Esophagus muscularis mucosa (tissue), 4 donors: ENCODE data around the gene GPT2. TPM values are rescaled to one million over a fixed set of nuclear protein-coding genes. Genes with fewer than 3 reads are reported as not detected.

Source experiments
- DNase-seq: peaks from one replicate; pipeline ENCODE4 v3.0.0-alpha.2; 2017; ENCODE audit errors: extremely low spot score
- H3K27ac ChIP-seq, 4 donors: fragments of 200-600 bp; sonication (generic); replicated peaks in 1 of 4; 1 replicate in 3 of 4; 2 replicates in 1 of 4; pipeline ENCODE4 v1.5.1; 2016 to 2019; ENCODE audit warnings: mild to moderate bottlenecking in 1 of 4
- H3K27me3 ChIP-seq, 4 donors: fragments of 200-600 bp; sonication (generic); one replicate each; pipeline versions ENCODE4 v1.5.1 to v1.6.0; 2016 to 2019
- H3K36me3 ChIP-seq, 4 donors: fragments of 200-600 bp; sonication (generic); one replicate each; pipeline ENCODE4 v1.5.1; 2016 to 2019
- H3K4me1 ChIP-seq, 4 donors: fragments of 200-600 bp; sonication (generic); one replicate each; pipeline ENCODE4 v1.5.1; 2016 to 2019
- H3K4me3 ChIP-seq, 4 donors: fragments of 200-600 bp; sonication (generic); 1 replicate in 2 of 4; 2 replicates in 2 of 4; pipeline ENCODE4 v1.5.1; 2016 to 2019; ENCODE audit warnings: mild to moderate bottlenecking in 4 of 4, moderate library complexity in 1 of 4
- H3K9me3 ChIP-seq, 4 donors: fragments of 200-600 bp; sonication (generic); 1 replicate in 3 of 4; 2 replicates in 1 of 4; pipeline ENCODE4 v1.5.1; 2016 to 2019
- CTCF ChIP-seq, 3 experiments: fragments of 200-600 bp in 2 of 3; fragments of 450-650 bp in 1 of 3; sonication (generic) in 2 of 3; IDR thresholded peaks; one replicate each; pipeline ENCODE4 v1.5.1; 2017 to 2019; ENCODE audit warnings: antibody characterized with exemption in 3 of 3, mild to moderate bottlenecking in 2 of 3, moderate library complexity in 1 of 3
- EP300 ChIP-seq: sonication (generic); formaldehyde crosslinking; IDR thresholded peaks from one replicate; pipeline ENCODE4 v1.6.1; 2017; ENCODE audit warnings: antibody characterized with exemption
- POLR2A ChIP-seq: fragments of 450-650 bp; IDR thresholded peaks from one replicate; pipeline ENCODE4 v1.6.1; 2017; ENCODE audit warnings: antibody characterized with exemption, moderate library complexity, mild to moderate bottlenecking, low read depth
- POLR2AphosphoS5 ChIP-seq, 2 donors: sonication (generic); formaldehyde crosslinking; IDR thresholded peaks; one replicate each; pipeline ENCODE4 v1.6.1; 2017; ENCODE audit warnings: antibody characterized with exemption in 2 of 2
- WGBS: methylation state at CpG from one replicate; pipeline ENCODE4 v1.1.5; 2018; 5-methylcytosine and 5-hydroxymethylcytosine counted together
- intact Hi-C: fragments of 100-400 bp; cut with DNase I; formaldehyde crosslinking; loops from one replicate; pipeline ENCODE4 v1.15.1; 2023
- total RNA-seq, 4 donors: library from RNA; depleted of rRNA; stranded (reverse); fragments of >200 nt; gene quantifications; one replicate each; pipeline versions ENCODE4 v1.1.0 to v1.2.1, GENCODE V29; 2016

Gene GPT2
- total RNA-seq, 4 donors from 2014 or later: 2.5 to 5.7 (median 3.6) TPM

DNA sequence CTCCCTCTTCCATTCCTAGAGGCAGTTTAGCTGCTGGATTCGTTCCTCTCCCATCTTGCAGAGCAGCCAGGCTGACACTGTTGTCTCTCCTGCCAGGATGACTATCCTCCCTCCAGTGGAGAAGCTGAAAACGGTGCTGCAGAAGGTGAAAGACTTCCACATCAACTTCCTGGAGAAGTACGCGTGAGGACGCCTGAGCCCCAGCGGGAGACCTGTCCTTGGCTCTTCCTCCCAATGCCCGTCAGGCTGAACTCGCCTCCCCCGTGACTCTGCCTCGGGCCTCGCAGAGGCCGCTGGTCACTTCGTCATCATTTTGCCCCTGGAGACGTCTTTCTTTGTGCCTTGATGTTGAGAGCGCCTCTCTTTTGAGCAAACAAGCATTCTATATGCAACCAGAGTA lies 44.6 kb downstream of the GPT2 start:
- DNase-seq: no peak
- WGBS: 79% methylated on average over 15 of the region's 15 CpGs
- no peak overlapping the region for H3K27ac ChIP-seq
- H3K36me3 ChIP-seq: peaks cover 2 to 44% (median 19%) of the 10 kb centered on the region in 4 donors
- intact Hi-C loops: no loop called here
- no peak overlapping the region for H3K4me3 ChIP-seq
- H3K27me3 ChIP-seq: no peaks in the 10 kb centered on the region
- H3K4me1 ChIP-seq: peaks cover under 1 to 8% (median 6%) of the 10 kb centered on the region in 4 donors
- H3K9me3 ChIP-seq: no peaks in the 10 kb centered on the region
- no peak for TF ChIP-seq EP300
- no peak for TF ChIP-seq POLR2AphosphoS5 (IDR thresholded peaks at IDR 0.05)
- TF ChIP-seq CTCF (IDR thresholded peaks at IDR 0.05): no peak
- TF ChIP-seq POLR2A: no peak

GRCh38 chr16:46929378-46930332 lies 45.5 kb downstream of the GPT2 start:
- Histone ChIP-seq H3K36me3 (peaks cover 0 to 35% (median 13%) of the 10 kb centered on the region in 4 donors), H3K27me3 (no peaks in the 10 kb centered on the region), H3K27ac (no peak overlapping the region), H3K4me1 (peaks cover 0 to 8% (median 6%) of the 10 kb centered on the region in 4 donors), H3K9me3 (no peaks in the 10 kb centered on the region), H3K4me3 (no peak overlapping the region)
- 64% methylated on average over 41 of the region's 43 CpGs for WGBS
- DNase-seq: no peak
- TF ChIP-seq POLR2AphosphoS5 (IDR thresholded peaks at IDR 0.05) (no peak), EP300 (no peak), POLR2A (no peak), CTCF (IDR thresholded peaks at IDR 0.05) (peak; percentile 63 to 95 (median 73))
- intact Hi-C loops: no loop called here

DNA sequence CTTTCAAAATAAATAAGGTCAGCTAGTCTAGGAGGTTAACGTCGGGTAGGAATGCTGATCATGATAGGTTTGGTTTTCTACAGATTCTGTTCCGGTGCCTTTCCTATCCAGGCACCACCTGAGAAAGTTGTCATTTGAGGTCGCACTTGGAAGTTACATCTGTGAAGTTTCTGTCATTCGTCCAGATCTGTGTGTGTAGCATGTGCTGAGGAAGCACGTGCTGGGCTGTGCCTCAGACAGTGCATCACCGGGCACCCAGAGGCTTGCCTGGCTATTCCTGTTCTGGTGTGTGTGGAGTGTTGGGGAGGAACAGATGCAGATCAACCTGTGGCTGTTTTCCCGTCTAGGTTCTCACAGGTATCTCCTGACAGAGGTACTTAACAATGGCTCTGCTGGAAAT lies 46.7 kb downstream of the GPT2 start:
- peaks cover 0 to 8% (median 6%) of the 10 kb centered on the region in 4 donors for H3K4me1 ChIP-seq
- H3K27ac ChIP-seq: no peak overlapping the region
- H3K36me3 ChIP-seq: peaks cover 0 to 26% (median 9%) of the 10 kb centered on the region in 4 donors
- no peak overlapping the region for H3K4me3 ChIP-seq
- no peaks in the 10 kb centered on the region for H3K27me3 ChIP-seq
- TF ChIP-seq POLR2AphosphoS5 (IDR thresholded peaks at IDR 0.05) (no peak), POLR2A (no peak), EP300 (no peak), CTCF (IDR thresholded peaks at IDR 0.05) (no peak)
- WGBS: 77% methylated on average over 8 of the region's 8 CpGs
- no peaks in the 10 kb centered on the region for H3K9me3 ChIP-seq
- intact Hi-C loops: no loop called here
- no peak for DNase-seq

DNA sequence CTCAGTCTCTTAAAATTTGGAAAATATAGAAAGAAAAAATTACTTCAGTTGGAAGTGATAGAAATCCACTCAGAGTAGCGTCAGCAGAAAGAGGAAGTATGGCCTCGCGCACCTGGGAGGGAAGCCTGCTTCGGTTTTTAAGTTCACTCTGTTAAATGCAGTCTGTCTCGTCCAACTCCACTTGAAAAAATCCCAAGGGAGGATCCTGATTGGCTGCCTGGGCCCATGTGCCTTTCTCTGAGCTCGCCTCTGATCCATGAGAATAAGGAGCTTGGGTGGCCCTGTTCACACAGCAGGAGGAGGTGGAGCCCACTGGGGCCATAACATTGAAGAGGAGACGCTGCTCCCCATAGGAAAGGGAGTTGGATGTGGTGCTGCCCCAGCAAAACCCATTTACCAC lies 48.6 kb downstream of the GPT2 start:
- H3K4me1 ChIP-seq: peaks cover 0 to 8% (median 6%) of the 10 kb centered on the region in 4 donors
- WGBS: 61% methylated on average over 7 of the region's 7 CpGs
- no peaks in the 10 kb centered on the region for H3K27me3 ChIP-seq
- H3K4me3 ChIP-seq: no peak overlapping the region
- no peak for TF ChIP-seq CTCF (IDR thresholded peaks at IDR 0.05)
- TF ChIP-seq EP300: no peak
- no peak for TF ChIP-seq POLR2A
- TF ChIP-seq POLR2AphosphoS5 (IDR thresholded peaks at IDR 0.05): no peak
- no peak for DNase-seq
- H3K27ac ChIP-seq: no peak overlapping the region
- H3K9me3 ChIP-seq: no peaks in the 10 kb centered on the region
- H3K36me3 ChIP-seq: peaks cover 0 to 11% (median 2%) of the 10 kb centered on the region in 4 donors
- intact Hi-C loops: no loop called here
